ENCODE measurements around the gene TRIM33. TPM values are rescaled to one million over a fixed set of nuclear protein-coding genes. Genes with fewer than 3 reads are reported as not detected.
A peak's percentile ranks its signal among the peaks of the same experiment; 100 is the strongest.

TRIM33 gene
- total RNA-seq, 1 experiment from 2014 or later = 44.5 TPM

DNA sequence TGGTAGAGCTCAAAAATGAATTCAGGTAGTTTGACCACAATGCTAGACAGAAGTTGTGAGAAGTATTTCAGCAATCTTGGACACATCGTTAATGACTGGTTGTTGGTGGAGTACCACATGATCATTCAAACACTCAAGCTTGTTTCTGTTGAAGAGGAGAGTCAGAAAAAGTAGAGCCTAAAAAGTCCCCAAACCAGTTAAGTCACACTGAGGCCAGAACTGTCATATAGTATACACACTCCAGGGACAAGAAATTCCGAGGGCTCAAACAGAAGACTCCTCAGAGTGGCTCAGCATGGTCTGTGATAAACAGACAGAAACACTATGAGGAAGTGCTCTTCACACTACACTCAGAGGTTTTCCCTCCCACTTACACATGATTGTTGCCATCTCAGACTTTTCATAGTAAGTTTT is 5.8 kb downstream of the TRIM33 start:
- CTCF ChIA-PET = no interaction called here
- TF ChIP-seq SMAD4 (CRISPR knock-in tag; IDR thresholded peaks at IDR 0.05) (no peak), GABPB1 (CRISPR knock-in tag; IDR thresholded peaks at IDR 0.05) (no peak)
- TF ChIP-seq, protein P1, sequence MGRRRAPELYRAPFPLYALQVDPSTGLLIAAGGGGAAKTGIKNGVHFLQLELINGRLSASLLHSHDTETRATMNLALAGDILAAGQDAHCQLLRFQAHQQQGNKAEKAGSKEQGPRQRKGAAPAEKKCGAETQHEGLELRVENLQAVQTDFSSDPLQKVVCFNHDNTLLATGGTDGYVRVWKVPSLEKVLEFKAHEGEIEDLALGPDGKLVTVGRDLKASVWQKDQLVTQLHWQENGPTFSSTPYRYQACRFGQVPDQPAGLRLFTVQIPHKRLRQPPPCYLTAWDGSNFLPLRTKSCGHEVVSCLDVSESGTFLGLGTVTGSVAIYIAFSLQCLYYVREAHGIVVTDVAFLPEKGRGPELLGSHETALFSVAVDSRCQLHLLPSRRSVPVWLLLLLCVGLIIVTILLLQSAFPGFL (CRISPR knock-in tag; IDR thresholded peaks at IDR 0.05; ENCODE audit: borderline replicate concordance) = no peak

DNA sequence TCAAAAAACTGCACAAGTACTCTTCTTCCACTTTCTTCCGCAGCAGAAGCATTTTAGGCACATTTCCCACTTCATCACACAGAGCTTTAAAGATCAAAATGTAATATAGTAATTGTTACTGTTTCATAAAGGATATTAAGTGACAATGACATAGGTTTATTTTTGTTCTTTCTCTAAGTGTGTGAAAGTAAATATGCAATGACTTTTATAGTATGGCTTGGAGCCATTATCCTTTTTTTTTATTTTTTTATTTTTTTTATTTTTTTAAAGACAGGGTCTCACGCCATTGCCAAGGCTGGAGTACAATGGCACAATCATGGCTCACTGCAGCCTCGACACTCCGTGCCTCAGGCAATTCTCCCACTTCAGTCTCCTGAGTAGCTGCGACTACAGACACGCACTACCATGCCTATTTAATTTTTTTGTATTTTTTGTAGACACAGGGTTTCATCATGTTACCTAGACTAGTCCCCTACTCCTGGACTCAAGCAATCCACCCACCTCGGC is 7.0 kb downstream of the TRIM33 start:
- no peaks in the 10 kb centered on the region for H3K9me3 Mint-ChIP-seq
- no peak for DNase-seq (ENCODE audit: low spot score)
- no peak overlapping the region for H3K4me3 Mint-ChIP-seq
- H3K27ac Mint-ChIP-seq = peak overlapping the region; percentile 38; the same call in 1 of the 2 replicates
- POLR2A ChIA-PET = no interaction called here
- TF ChIP-seq, protein P2, sequence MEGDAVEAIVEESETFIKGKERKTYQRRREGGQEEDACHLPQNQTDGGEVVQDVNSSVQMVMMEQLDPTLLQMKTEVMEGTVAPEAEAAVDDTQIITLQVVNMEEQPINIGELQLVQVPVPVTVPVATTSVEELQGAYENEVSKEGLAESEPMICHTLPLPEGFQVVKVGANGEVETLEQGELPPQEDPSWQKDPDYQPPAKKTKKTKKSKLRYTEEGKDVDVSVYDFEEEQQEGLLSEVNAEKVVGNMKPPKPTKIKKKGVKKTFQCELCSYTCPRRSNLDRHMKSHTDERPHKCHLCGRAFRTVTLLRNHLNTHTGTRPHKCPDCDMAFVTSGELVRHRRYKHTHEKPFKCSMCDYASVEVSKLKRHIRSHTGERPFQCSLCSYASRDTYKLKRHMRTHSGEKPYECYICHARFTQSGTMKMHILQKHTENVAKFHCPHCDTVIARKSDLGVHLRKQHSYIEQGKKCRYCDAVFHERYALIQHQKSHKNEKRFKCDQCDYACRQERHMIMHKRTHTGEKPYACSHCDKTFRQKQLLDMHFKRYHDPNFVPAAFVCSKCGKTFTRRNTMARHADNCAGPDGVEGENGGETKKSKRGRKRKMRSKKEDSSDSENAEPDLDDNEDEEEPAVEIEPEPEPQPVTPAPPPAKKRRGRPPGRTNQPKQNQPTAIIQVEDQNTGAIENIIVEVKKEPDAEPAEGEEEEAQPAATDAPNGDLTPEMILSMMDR (IDR thresholded peaks at IDR 0.05) = no peak
- TF ChIP-seq ZNF423 (CRISPR knock-in tag; IDR thresholded peaks at IDR 0.05) (no peak), CREB1 (CRISPR knock-in tag; IDR thresholded peaks at IDR 0.05) (no peak), NR1H2 (CRISPR knock-in tag; IDR thresholded peaks at IDR 0.05) (no peak), JAZF1 (CRISPR knock-in tag; IDR thresholded peaks at IDR 0.05) (no peak), GABPB1 (CRISPR knock-in tag; IDR thresholded peaks at IDR 0.05) (no peak), EMX1 (CRISPR knock-in tag; IDR thresholded peaks at IDR 0.05) (no peak), MXD4 (CRISPR knock-in tag; IDR thresholded peaks at IDR 0.05; ENCODE audit: borderline replicate concordance) (no peak), TEAD4 (CRISPR knock-in tag; IDR thresholded peaks at IDR 0.05) (no peak), NR2C2 (CRISPR knock-in tag; IDR thresholded peaks at IDR 0.05) (no peak), PRRX2 (CRISPR knock-in tag; IDR thresholded peaks at IDR 0.05) (no peak), TEAD1 (CRISPR knock-in tag; IDR thresholded peaks at IDR 0.05) (no peak)
- TF ChIP-seq, protein P3, sequence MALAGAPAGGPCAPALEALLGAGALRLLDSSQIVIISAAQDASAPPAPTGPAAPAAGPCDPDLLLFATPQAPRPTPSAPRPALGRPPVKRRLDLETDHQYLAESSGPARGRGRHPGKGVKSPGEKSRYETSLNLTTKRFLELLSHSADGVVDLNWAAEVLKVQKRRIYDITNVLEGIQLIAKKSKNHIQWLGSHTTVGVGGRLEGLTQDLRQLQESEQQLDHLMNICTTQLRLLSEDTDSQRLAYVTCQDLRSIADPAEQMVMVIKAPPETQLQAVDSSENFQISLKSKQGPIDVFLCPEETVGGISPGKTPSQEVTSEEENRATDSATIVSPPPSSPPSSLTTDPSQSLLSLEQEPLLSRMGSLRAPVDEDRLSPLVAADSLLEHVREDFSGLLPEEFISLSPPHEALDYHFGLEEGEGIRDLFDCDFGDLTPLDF (CRISPR knock-in tag; IDR thresholded peaks at IDR 0.05) = no peak
- TF ChIP-seq, protein P4, sequence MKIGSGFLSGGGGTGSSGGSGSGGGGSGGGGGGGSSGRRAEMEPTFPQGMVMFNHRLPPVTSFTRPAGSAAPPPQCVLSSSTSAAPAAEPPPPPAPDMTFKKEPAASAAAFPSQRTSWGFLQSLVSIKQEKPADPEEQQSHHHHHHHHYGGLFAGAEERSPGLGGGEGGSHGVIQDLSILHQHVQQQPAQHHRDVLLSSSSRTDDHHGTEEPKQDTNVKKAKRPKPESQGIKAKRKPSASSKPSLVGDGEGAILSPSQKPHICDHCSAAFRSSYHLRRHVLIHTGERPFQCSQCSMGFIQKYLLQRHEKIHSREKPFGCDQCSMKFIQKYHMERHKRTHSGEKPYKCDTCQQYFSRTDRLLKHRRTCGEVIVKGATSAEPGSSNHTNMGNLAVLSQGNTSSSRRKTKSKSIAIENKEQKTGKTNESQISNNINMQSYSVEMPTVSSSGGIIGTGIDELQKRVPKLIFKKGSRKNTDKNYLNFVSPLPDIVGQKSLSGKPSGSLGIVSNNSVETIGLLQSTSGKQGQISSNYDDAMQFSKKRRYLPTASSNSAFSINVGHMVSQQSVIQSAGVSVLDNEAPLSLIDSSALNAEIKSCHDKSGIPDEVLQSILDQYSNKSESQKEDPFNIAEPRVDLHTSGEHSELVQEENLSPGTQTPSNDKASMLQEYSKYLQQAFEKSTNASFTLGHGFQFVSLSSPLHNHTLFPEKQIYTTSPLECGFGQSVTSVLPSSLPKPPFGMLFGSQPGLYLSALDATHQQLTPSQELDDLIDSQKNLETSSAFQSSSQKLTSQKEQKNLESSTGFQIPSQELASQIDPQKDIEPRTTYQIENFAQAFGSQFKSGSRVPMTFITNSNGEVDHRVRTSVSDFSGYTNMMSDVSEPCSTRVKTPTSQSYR (CRISPR knock-in tag; IDR thresholded peaks at IDR 0.05) = no peak
- TF ChIP-seq, protein P5, sequence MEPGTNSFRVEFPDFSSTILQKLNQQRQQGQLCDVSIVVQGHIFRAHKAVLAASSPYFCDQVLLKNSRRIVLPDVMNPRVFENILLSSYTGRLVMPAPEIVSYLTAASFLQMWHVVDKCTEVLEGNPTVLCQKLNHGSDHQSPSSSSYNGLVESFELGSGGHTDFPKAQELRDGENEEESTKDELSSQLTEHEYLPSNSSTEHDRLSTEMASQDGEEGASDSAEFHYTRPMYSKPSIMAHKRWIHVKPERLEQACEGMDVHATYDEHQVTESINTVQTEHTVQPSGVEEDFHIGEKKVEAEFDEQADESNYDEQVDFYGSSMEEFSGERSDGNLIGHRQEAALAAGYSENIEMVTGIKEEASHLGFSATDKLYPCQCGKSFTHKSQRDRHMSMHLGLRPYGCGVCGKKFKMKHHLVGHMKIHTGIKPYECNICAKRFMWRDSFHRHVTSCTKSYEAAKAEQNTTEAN (CRISPR knock-in tag; IDR thresholded peaks at IDR 0.05) = no peak
- TF ChIP-seq, protein P1 (CRISPR knock-in tag; IDR thresholded peaks at IDR 0.05; ENCODE audit: borderline replicate concordance) = no peak
- TF ChIP-seq, protein P6, sequence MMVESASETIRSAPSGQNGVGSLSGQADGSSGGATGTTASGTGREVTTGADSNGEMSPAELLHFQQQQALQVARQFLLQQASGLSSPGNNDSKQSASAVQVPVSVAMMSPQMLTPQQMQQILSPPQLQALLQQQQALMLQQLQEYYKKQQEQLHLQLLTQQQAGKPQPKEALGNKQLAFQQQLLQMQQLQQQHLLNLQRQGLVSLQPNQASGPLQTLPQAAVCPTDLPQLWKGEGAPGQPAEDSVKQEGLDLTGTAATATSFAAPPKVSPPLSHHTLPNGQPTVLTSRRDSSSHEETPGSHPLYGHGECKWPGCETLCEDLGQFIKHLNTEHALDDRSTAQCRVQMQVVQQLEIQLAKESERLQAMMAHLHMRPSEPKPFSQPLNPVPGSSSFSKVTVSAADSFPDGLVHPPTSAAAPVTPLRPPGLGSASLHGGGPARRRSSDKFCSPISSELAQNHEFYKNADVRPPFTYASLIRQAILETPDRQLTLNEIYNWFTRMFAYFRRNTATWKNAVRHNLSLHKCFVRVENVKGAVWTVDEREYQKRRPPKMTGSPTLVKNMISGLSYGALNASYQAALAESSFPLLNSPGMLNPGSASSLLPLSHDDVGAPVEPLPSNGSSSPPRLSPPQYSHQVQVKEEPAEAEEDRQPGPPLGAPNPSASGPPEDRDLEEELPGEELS (CRISPR knock-in tag; IDR thresholded peaks at IDR 0.05) = no peak
- TF ChIP-seq, protein P7, sequence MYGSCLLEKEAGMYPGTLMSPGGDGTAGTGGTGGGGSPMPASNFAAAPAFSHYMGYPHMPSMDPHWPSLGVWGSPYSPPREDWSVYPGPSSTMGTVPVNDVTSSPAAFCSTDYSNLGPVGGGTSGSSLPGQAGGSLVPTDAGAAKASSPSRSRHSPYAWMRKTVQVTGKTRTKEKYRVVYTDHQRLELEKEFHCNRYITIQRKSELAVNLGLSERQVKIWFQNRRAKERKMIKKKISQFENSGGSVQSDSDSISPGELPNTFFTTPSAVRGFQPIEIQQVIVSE (CRISPR knock-in tag; IDR thresholded peaks at IDR 0.05; ENCODE audit: borderline replicate concordance) = no peak
- TF ChIP-seq, protein P8, sequence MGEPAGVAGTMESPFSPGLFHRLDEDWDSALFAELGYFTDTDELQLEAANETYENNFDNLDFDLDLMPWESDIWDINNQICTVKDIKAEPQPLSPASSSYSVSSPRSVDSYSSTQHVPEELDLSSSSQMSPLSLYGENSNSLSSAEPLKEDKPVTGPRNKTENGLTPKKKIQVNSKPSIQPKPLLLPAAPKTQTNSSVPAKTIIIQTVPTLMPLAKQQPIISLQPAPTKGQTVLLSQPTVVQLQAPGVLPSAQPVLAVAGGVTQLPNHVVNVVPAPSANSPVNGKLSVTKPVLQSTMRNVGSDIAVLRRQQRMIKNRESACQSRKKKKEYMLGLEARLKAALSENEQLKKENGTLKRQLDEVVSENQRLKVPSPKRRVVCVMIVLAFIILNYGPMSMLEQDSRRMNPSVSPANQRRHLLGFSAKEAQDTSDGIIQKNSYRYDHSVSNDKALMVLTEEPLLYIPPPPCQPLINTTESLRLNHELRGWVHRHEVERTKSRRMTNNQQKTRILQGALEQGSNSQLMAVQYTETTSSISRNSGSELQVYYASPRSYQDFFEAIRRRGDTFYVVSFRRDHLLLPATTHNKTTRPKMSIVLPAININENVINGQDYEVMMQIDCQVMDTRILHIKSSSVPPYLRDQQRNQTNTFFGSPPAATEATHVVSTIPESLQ (CRISPR knock-in tag; IDR thresholded peaks at IDR 0.05) = no peak
- no peaks in the 10 kb centered on the region for H3K27me3 Mint-ChIP-seq (ENCODE audit: low read depth)
- no peak for ATAC-seq
- peaks cover 17% of the 10 kb centered on the region for H3K36me3 Mint-ChIP-seq
- CTCF ChIA-PET = no interaction called here
- peaks cover 47% of the 10 kb centered on the region for H3K4me1 Mint-ChIP-seq

More for the DNA sequence above, 5.8 kb downstream of the TRIM33 start:
- H3K27me3 Mint-ChIP-seq (ENCODE audit: low read depth) = no peaks in the 10 kb centered on the region
- DNase-seq (ENCODE audit: low spot score) (no peak), ATAC-seq (no peak)
- peaks cover 53% of the 10 kb centered on the region for H3K4me1 Mint-ChIP-seq
- no peak overlapping the region for H3K4me3 Mint-ChIP-seq
- no peaks in the 10 kb centered on the region for H3K9me3 Mint-ChIP-seq
- POLR2A ChIA-PET = no interaction called here
- H3K36me3 Mint-ChIP-seq = peaks cover 17% of the 10 kb centered on the region
- H3K27ac Mint-ChIP-seq = peak overlapping the region; percentile 1
